MCF 10A (cell line): ENCODE data around the gene DUSP22. TPM values are rescaled to one million over a fixed set of nuclear protein-coding genes. Genes with fewer than 3 reads are reported as not detected.

ENCODE experiments used
- BruUV-seq: library from RNA; stranded (reverse); fragments of 400-500 nt; replicated peaks from 2 replicates; lab custom pipeline; 2021; lab: Mats Ljungman, UMichigan
- CTCF ChIA-PET: fragments of 300-600 bp; sonication (Branson Sonifier 250); formaldehyde crosslinking; extraction: SDS; loops from one replicate; lab custom pipeline; 2021; ENCODE audit warnings: antibody characterized with exemption, inconsistent platforms; lab: Yijun Ruan, JAX
- POLR2A ChIA-PET: fragments of 300-600, 350-650 bp; sonication (Branson Sonifier 250); formaldehyde crosslinking; extraction: SDS; loops from one replicate; lab custom pipeline; 2020; ENCODE audit warnings: antibody characterized with exemption, inconsistent platforms; lab: Yijun Ruan, JAX
- DNase-seq: peaks from one replicate; pipeline ENCODE4 v3.0.0-alpha.2; 2018; ENCODE audit not compliant: unreplicated experiment
- H3K27ac Mint-ChIP-seq: one replicate; pipeline ENCODE4 v1.8.0; 2022; ENCODE audit warnings: mild to moderate bottlenecking, low read depth, mixed read lengths; ENCODE audit not compliant: unreplicated experiment
- H3K27me3 Mint-ChIP-seq: one replicate; pipeline ENCODE4 v1.8.0; 2022; ENCODE audit warnings: mixed read lengths; ENCODE audit not compliant: insufficient read depth, unreplicated experiment
- H3K36me3 Mint-ChIP-seq: one replicate; pipeline ENCODE4 v1.8.0; 2022; ENCODE audit warnings: mild to moderate bottlenecking, moderate library complexity, mixed read lengths; ENCODE audit not compliant: insufficient read depth, unreplicated experiment
- H3K4me1 Mint-ChIP-seq: one replicate; pipeline ENCODE4 v1.8.0; 2022; ENCODE audit warnings: mixed read lengths; ENCODE audit not compliant: insufficient read depth, unreplicated experiment
- H3K4me3 Mint-ChIP-seq: one replicate; pipeline ENCODE4 v1.8.0; 2022; ENCODE audit warnings: mild to moderate bottlenecking, moderate library complexity, mixed read lengths; ENCODE audit not compliant: unreplicated experiment
- H3K9me3 Mint-ChIP-seq: one replicate; pipeline ENCODE4 v1.8.0; 2022; ENCODE audit warnings: mixed read lengths; ENCODE audit not compliant: unreplicated experiment
- CTCF ChIP-seq: fragments of 200-600 bp; IDR thresholded peaks from one replicate; pipeline ENCODE4 v1.8.0; 2022; ENCODE audit warnings: antibody characterized with exemption, mild to moderate bottlenecking; ENCODE audit not compliant: unreplicated experiment
- intact Hi-C: fragments of 100-400 bp; cut with micrococcal nuclease; formaldehyde crosslinking; loops from 2 replicates; pipeline ENCODE4 v1.14.1; 2022
- total RNA-seq: library from RNA; stranded (reverse); gene quantifications from 2 replicates; pipeline ENCODE4 v1.2.3, GENCODE V29; 2022

Gene DUSP22
- total RNA-seq, 1 experiment from 2014 or later: 29.4 TPM

- Mint-ChIP-seq H3K36me3 (no peaks in the 10 kb centered on the region), H3K27ac (no peak overlapping the region), H3K9me3 (peaks cover 8% of the 10 kb centered on the region), H3K4me3 (no peak overlapping the region), H3K4me1 (peaks cover 14% of the 10 kb centered on the region), H3K27me3 (peaks cover 26% of the 10 kb centered on the region)
- ChIA-PET CTCF (interaction anchor here (0.7 kb wide), 1 partner anchor 202 kb away, joined by 3 read pairs; no protein-coding TSS in a partner anchor), POLR2A (no interaction called here)
- intact Hi-C loops: no loop called here
- BruUV-seq: no TSS peak
- DNase-seq: no peak
- no peak for TF ChIP-seq CTCF
Measured at GRCh38 chr6:392441-393390, 100.4 kb downstream of the DUSP22 start.

- ChIA-PET POLR2A (interaction anchor here (1.5 kb wide), 1 partner anchor 19 kb away, joined by 3 read pairs; no protein-coding TSS in a partner anchor), CTCF (no interaction called here)
- intact Hi-C loops: no loop called here
- no peak for TF ChIP-seq CTCF
- Mint-ChIP-seq H3K4me1 (peaks cover 9% of the 10 kb centered on the region), H3K27me3 (peaks cover 34% of the 10 kb centered on the region), H3K27ac (no peak overlapping the region), H3K9me3 (peaks cover 8% of the 10 kb centered on the region), H3K36me3 (no peaks in the 10 kb centered on the region), H3K4me3 (no peak overlapping the region)
- DNase-seq: no peak
- BruUV-seq: no TSS peak
Measured at GRCh38 chr6:393391-394221, 101.3 kb downstream of the DUSP22 start.

GRCh38 chr6:394641-395289 lies 102.5 kb downstream of the DUSP22 start:
- POLR2A ChIA-PET: interaction anchor here (0.5 to 1.5 kb wide), 3 partner anchors 9 to 17 kb away, joined by 3 read pairs; no protein-coding TSS in a partner anchor
- CTCF ChIA-PET: no interaction called here
- Mint-ChIP-seq H3K27me3 (peaks cover 44% of the 10 kb centered on the region), H3K4me1 (peaks cover 5% of the 10 kb centered on the region), H3K9me3 (peaks cover 8% of the 10 kb centered on the region), H3K36me3 (no peaks in the 10 kb centered on the region), H3K27ac (no peak overlapping the region), H3K4me3 (no peak overlapping the region)
- DNase-seq: no peak
- intact Hi-C loops: no loop called here
- no TSS peak for BruUV-seq
- TF ChIP-seq CTCF: no peak
